Nephron progenitor cell (in vitro differentiated cells): ENCODE measurements around the gene PRR22.

ENCODE experiments used
- DNase-seq: peaks from one replicate; pipeline ENCODE4 v3.0.0; 2021
- H3K27ac Mint-ChIP-seq: 2 replicates; pipeline ENCODE4 v1.8.0; 2021; ENCODE audit warnings: mild to moderate bottlenecking, moderate library complexity, mixed read lengths
- H3K27me3 Mint-ChIP-seq: 2 replicates; pipeline ENCODE4 v1.8.0; 2021; ENCODE audit warnings: mild to moderate bottlenecking, low read depth, mixed read lengths; ENCODE audit not compliant: poor library complexity
- H3K36me3 Mint-ChIP-seq: 2 replicates; pipeline ENCODE4 v1.8.0; 2021; ENCODE audit warnings: low read depth, mixed read lengths
- H3K4me1 Mint-ChIP-seq: 2 replicates; pipeline ENCODE4 v1.8.0; 2021; ENCODE audit warnings: mixed read lengths
- H3K4me3 Mint-ChIP-seq: 2 replicates; pipeline ENCODE4 v1.8.0; 2021; ENCODE audit warnings: mild to moderate bottlenecking, moderate library complexity, mixed read lengths
- H3K9me3 Mint-ChIP-seq: 2 replicates; pipeline ENCODE4 v1.8.0; 2021; ENCODE audit warnings: mild to moderate bottlenecking, moderate library complexity, mixed read lengths
- TF ChIP-seq, protein P1 (sequence below): fragments of 200-600 bp; sonication (generic); IDR thresholded peaks from 2 replicates; pipeline ENCODE4 v1.5.0; 2021; ENCODE audit warnings: antibody characterized with exemption

PRR22 gene

DNA sequence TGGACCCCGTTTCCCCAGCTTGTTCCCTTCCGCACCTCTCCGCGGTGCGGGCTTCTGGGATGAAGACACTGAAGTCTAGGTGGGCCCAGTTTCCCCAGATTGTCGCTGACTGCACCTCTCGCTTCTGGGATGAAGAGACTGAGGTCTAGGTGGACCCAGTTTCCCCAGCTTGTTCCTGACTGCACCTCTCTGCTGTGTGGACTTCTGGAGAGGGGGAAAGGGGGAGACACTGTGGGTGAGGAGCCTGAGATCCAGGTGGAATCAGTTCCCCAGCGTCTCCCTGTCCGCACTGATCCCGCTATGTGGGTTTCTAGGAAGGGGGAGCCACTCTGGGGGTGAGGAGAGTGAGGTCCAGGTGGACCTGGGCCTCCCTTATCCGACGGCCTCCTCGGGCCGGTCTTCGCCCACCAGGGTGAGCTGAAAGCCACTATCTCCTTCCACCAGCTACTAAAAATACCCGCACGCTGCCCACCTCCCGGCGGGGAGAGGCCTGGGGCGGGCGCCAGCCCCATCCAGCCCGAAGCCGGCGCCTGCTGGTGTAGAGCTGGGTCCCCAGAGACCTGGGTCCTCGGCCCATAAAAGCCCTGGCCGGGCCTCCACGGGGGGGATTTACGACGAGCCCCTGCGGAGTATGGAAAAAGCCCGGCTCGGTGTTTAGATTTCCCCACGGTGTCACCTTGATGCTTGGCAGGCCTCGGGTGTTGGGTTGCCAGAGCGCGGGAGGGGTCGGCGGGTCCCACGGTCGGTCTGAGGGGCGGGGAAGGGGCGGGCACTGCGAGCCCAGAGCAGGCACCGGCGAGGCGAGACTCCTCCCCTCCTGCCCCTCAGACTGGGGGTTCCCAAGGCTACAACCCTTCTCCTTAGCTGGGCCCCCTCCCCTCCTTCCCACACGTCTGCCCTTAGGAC lies 44.4 kb upstream of the PRR22 start:
- H3K4me3 Mint-ChIP-seq = peak overlapping the region; percentile 92

DNA sequence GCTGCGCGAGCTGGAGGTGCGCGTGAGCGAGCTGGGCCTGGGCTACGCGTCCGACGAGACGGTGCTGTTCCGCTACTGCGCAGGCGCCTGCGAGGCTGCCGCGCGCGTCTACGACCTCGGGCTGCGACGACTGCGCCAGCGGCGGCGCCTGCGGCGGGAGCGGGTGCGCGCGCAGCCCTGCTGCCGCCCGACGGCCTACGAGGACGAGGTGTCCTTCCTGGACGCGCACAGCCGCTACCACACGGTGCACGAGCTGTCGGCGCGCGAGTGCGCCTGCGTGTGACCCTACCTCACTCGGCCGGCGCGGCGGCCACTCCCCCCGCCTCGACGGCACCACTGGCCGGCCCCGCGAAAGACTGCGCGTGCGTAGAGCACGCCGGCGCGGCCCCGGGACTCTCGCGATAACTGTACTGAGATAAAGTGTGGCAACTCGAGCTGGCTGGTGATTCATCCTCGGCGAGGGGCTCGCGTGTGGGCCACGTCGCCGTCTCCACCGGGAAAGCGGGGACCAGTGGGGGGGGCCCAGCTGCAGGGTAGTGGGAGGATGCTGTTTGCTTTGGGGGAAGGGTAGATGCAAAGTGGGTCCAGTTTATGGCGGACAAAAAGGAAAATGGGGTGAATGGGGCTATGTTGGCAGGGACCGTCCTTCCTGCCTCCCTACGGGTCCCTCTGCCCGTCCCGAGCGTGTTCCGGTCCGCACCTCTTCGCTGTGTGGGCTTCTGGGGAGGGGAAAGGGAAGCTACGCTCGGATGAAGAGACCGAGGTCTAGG lies 43.5 kb upstream of the PRR22 start:
- no peaks in the 10 kb centered on the region for H3K36me3 Mint-ChIP-seq
- no peaks in the 10 kb centered on the region for H3K9me3 Mint-ChIP-seq
- peaks cover 25% of the 10 kb centered on the region for H3K4me1 Mint-ChIP-seq
- TF ChIP-seq, protein P1, sequence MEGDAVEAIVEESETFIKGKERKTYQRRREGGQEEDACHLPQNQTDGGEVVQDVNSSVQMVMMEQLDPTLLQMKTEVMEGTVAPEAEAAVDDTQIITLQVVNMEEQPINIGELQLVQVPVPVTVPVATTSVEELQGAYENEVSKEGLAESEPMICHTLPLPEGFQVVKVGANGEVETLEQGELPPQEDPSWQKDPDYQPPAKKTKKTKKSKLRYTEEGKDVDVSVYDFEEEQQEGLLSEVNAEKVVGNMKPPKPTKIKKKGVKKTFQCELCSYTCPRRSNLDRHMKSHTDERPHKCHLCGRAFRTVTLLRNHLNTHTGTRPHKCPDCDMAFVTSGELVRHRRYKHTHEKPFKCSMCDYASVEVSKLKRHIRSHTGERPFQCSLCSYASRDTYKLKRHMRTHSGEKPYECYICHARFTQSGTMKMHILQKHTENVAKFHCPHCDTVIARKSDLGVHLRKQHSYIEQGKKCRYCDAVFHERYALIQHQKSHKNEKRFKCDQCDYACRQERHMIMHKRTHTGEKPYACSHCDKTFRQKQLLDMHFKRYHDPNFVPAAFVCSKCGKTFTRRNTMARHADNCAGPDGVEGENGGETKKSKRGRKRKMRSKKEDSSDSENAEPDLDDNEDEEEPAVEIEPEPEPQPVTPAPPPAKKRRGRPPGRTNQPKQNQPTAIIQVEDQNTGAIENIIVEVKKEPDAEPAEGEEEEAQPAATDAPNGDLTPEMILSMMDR = no peak
- peak overlapping the region; percentile 99 for H3K27ac Mint-ChIP-seq
- H3K27me3 Mint-ChIP-seq = peaks cover 8% of the 10 kb centered on the region
- peak; percentile 98 for DNase-seq
- H3K4me3 Mint-ChIP-seq = peak overlapping the region; percentile 92

More for the DNA sequence above, 44.4 kb upstream of the PRR22 start:
- Mint-ChIP-seq H3K4me1 (peaks cover 28% of the 10 kb centered on the region), H3K27ac (peak overlapping the region; percentile 99), H3K36me3 (no peaks in the 10 kb centered on the region), H3K9me3 (no peaks in the 10 kb centered on the region), H3K27me3 (peaks cover 12% of the 10 kb centered on the region)
- TF ChIP-seq, protein P1 = no peak
- DNase-seq = peak; percentile 92

DNA sequence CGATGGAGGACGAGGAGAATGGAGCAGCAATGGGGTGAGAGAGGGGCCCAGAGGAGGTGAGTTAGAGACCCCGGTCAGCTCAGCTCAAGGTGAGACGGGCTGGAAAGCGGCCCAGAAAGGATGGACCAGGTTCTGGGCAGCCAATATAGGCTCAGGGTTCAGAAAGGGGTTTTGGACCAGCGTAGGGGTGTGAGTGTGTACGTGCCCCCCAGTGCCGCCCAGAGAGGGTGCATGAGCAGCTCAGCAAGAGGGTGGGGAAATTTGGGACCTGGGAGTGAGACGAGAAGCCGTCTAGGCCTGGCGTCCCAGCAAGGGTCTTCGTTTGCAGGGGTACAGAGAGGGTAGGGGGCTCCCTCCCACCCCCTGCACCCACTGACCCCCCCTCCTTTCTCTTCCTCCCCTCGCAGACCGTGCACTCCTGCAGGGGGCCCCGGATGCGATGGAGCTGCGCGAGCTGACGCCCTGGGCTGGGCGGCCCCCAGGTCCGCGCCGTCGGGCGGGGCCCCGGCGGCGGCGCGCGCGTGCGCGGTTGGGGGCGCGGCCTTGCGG lies 42.9 kb upstream of the PRR22 start:
- TF ChIP-seq, protein P1 = no peak

DNA sequence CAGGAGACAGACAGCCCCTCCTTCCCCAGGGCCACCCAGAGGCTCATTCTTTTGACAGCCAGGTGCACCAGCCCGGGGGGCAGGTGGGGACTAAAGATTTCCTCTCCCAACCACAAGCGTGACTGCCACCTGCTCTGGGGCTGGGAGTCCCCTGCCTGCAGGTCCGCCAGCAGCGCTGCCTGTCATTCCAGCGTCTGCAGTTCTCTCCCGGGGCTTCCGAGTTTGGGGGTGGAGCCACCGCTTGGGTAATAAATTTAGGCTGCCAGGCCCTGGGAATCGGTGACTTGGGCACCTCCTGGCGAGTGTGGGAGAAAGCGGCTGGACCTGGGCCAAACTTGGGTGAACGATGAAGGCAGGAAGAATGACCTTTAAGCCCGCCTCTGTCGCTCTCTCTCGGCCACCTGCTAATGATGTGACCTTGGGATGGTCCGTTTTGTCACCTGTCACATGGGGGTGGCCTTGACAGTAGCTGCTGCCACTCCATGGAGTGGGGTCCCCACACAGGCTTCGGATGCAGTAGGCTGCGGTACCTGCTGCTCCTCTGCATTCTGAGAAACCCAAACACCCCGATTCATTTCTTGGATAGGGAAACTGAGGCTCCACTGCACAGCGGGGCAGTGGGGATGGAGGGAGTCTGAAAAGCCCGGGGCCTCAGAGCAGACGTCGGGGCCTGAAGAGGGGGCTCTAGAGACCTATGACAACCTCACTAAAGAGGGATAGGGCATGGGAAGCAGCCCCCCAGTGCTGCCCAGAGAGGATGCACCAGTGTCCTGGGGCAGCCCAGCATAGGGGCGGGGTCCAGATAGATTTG lies 42.2 kb upstream of the PRR22 start:
- H3K4me1 Mint-ChIP-seq = peaks cover 20% of the 10 kb centered on the region
- peak overlapping the region; percentile 81 for H3K4me3 Mint-ChIP-seq
- DNase-seq = peak; percentile 89
- peak overlapping the region; percentile 95 for H3K27ac Mint-ChIP-seq
- H3K9me3 Mint-ChIP-seq = no peaks in the 10 kb centered on the region
- TF ChIP-seq, protein P1 = peak; percentile 33
- H3K36me3 Mint-ChIP-seq = no peaks in the 10 kb centered on the region
- H3K27me3 Mint-ChIP-seq = peaks cover 10% of the 10 kb centered on the region

More for the DNA sequence above, 42.9 kb upstream of the PRR22 start:
- no peaks in the 10 kb centered on the region for H3K9me3 Mint-ChIP-seq
- peak overlapping the region; percentile 81 for H3K4me3 Mint-ChIP-seq
- H3K27ac Mint-ChIP-seq = peak overlapping the region; percentile 95
- H3K36me3 Mint-ChIP-seq = no peaks in the 10 kb centered on the region
- DNase-seq = no peak
- H3K4me1 Mint-ChIP-seq = peaks cover 25% of the 10 kb centered on the region
- peaks cover 10% of the 10 kb centered on the region for H3K27me3 Mint-ChIP-seq

DNA sequence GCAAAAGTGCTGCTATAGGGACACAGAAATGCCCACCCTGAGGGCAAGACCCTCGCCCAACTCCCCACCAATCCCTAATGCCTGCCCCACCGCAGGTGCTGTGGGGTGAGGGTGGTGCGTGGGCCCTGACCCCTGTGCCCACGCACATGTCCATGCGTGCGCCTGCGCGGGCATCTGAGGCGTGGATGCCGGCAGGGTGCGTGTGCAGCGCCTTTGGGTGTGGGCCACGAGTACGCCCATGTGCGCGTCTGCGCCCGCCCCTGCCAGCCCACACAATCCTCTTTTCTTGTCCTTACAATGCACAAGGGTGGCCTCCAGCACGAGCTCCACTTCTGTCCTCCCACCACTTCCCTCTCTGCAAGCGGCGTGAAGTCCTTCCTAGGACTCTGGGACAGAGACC lies 40.6 kb upstream of the PRR22 start:
- H3K4me1 Mint-ChIP-seq = peaks cover 17% of the 10 kb centered on the region
- DNase-seq = no peak
- H3K9me3 Mint-ChIP-seq = no peaks in the 10 kb centered on the region
- H3K27me3 Mint-ChIP-seq = peaks cover 9% of the 10 kb centered on the region
- no peak overlapping the region for H3K27ac Mint-ChIP-seq
- no peaks in the 10 kb centered on the region for H3K36me3 Mint-ChIP-seq
- H3K4me3 Mint-ChIP-seq = no peak overlapping the region
- TF ChIP-seq, protein P1 = no peak
